ENCODE data around the gene EXOC3. TPM values are rescaled to one million over a fixed set of nuclear protein-coding genes. Genes with fewer than 3 reads are reported as not detected.

EXOC3 gene
- total RNA-seq, 1 experiment from 2014 or later = 55.0 TPM

DNA sequence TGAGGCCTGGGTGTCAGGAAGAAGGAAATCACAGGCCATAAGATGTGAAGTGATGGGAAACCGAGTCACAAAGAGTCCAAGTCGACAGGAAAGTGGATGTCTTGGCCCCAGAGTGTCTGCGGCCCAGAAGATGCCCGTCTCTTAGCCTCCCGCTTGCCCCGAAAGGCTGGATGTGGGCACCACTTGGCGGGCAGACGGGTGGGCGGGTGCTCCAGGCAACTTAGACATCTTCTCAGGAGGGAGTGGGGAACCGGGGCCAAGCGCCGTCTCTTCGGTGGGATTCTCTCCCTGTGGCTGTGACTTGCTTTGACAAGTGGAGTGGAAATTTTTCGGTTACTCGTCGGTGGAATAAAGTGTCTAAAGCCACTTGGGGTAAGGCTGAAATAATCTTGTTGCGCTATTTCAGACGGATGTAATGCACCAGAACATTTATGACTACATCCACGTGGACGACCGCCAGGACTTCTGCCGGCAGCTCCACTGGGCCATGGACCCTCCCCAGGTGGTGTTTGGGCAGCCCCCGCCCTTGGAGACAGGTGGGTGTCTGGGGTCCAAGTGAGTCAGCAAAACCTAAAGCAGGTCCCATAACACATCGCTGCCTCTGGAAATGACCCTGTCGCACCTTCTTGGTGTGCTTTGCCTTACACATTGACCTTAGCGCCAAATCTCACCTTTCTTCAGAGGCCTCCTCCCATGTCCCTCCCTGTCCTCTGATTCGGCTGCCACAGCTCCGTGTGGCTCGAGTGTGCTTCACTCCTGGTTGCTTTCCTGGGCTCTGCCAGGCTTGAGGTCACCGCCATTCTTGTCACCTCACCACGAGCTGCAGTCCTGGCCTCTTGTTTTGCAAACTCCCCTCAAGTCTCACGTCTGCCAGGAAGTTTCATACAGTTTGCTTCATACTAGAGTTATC lies 20.4 kb upstream of the EXOC3 start:
- ATAC-seq (no peak), DNase-seq (ENCODE audit: low read depth, low spot score) (no peak)
- H3K4me3 ChIP-seq (ENCODE audit: low read depth in 2 of 2, low read length in 2 of 2) = no peak overlapping the region
- H3K9me3 ChIP-seq (ENCODE audit: control insufficient read depth, insufficient read depth, low read depth, low read length) = no peaks in the 10 kb centered on the region
- TF ChIP-seq, protein P1, sequence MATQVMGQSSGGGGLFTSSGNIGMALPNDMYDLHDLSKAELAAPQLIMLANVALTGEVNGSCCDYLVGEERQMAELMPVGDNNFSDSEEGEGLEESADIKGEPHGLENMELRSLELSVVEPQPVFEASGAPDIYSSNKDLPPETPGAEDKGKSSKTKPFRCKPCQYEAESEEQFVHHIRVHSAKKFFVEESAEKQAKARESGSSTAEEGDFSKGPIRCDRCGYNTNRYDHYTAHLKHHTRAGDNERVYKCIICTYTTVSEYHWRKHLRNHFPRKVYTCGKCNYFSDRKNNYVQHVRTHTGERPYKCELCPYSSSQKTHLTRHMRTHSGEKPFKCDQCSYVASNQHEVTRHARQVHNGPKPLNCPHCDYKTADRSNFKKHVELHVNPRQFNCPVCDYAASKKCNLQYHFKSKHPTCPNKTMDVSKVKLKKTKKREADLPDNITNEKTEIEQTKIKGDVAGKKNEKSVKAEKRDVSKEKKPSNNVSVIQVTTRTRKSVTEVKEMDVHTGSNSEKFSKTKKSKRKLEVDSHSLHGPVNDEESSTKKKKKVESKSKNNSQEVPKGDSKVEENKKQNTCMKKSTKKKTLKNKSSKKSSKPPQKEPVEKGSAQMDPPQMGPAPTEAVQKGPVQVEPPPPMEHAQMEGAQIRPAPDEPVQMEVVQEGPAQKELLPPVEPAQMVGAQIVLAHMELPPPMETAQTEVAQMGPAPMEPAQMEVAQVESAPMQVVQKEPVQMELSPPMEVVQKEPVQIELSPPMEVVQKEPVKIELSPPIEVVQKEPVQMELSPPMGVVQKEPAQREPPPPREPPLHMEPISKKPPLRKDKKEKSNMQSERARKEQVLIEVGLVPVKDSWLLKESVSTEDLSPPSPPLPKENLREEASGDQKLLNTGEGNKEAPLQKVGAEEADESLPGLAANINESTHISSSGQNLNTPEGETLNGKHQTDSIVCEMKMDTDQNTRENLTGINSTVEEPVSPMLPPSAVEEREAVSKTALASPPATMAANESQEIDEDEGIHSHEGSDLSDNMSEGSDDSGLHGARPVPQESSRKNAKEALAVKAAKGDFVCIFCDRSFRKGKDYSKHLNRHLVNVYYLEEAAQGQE (IDR thresholded peaks at IDR 0.05; ENCODE audit: insufficient read depth in 1 of 2, low read depth in 2 of 2, low read length in 1 of 2) = no peak
- TF ChIP-seq SIN3A (IDR thresholded peaks at IDR 0.05; ENCODE audit: borderline replicate concordance, insufficient read depth, low read depth, low read length) (no peak), TCF7L2 (IDR thresholded peaks at IDR 0.05; ENCODE audit: low read depth, low read length) (no peak), POLR2AphosphoS5 (IDR thresholded peaks at IDR 0.05; ENCODE audit: low read depth, low read length) (no peak)
- TF ChIP-seq, protein P2, sequence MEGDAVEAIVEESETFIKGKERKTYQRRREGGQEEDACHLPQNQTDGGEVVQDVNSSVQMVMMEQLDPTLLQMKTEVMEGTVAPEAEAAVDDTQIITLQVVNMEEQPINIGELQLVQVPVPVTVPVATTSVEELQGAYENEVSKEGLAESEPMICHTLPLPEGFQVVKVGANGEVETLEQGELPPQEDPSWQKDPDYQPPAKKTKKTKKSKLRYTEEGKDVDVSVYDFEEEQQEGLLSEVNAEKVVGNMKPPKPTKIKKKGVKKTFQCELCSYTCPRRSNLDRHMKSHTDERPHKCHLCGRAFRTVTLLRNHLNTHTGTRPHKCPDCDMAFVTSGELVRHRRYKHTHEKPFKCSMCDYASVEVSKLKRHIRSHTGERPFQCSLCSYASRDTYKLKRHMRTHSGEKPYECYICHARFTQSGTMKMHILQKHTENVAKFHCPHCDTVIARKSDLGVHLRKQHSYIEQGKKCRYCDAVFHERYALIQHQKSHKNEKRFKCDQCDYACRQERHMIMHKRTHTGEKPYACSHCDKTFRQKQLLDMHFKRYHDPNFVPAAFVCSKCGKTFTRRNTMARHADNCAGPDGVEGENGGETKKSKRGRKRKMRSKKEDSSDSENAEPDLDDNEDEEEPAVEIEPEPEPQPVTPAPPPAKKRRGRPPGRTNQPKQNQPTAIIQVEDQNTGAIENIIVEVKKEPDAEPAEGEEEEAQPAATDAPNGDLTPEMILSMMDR (IDR thresholded peaks at IDR 0.05) = no peak
- CTCF ChIA-PET = no interaction called here
- no peaks in the 10 kb centered on the region for H3K4me1 ChIP-seq (ENCODE audit: control insufficient read depth, insufficient read depth, low read length)
- in situ Hi-C loops (cut with HindIII; ENCODE audit: low pct_unique_long_range_greater_than_20kb, low sequenced_read_pairs) = no loop called here
- intact Hi-C loops (cut with micrococcal nuclease; ENCODE audit: unreplicated experiment) = no loop called here
- BruUV-seq (replicated peaks) = no TSS peak
- POLR2A ChIA-PET = no interaction called here
- no peak overlapping the region for H3K27ac ChIP-seq (ENCODE audit: low read length)
- no peaks in the 10 kb centered on the region for H3K27me3 ChIP-seq (ENCODE audit: control insufficient read depth, insufficient read depth, low read length)
- no peaks in the 10 kb centered on the region for H3K36me3 ChIP-seq (ENCODE audit: control insufficient read depth, insufficient read depth, low read length)

DNA sequence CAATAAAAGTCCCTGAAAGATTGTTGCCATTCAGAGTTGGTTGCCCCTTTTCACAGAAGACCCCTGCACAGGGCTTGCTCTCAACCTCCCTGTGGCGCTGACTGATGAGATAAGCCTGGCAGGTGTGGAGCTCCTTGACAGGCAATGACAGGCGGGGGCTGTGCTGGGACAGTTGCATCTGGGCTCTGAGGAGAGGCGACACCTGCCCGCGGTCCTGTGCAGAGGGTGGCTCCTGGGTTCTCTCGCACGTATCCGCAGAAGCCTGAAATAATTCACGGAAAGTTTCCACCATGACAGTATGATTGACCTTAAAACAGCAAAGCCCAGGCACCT lies 19.8 kb upstream of the EXOC3 start:
- DNase-seq (ENCODE audit: low read depth, low spot score) = no peak
- CTCF ChIA-PET = no interaction called here
- BruUV-seq (replicated peaks) = no TSS peak

More for the DNA sequence above, 19.8 kb upstream of the EXOC3 start:
- ATAC-seq = no peak
- no peaks in the 10 kb centered on the region for H3K27me3 ChIP-seq (ENCODE audit: control insufficient read depth, insufficient read depth, low read length)
- H3K36me3 ChIP-seq (ENCODE audit: control insufficient read depth, insufficient read depth, low read length) = no peaks in the 10 kb centered on the region
- no peak overlapping the region for H3K27ac ChIP-seq (ENCODE audit: low read length)
- no peaks in the 10 kb centered on the region for H3K4me1 ChIP-seq (ENCODE audit: control insufficient read depth, insufficient read depth, low read length)
- POLR2A ChIA-PET = no interaction called here
- no peaks in the 10 kb centered on the region for H3K9me3 ChIP-seq (ENCODE audit: control insufficient read depth, insufficient read depth, low read depth, low read length)
- intact Hi-C loops (cut with micrococcal nuclease; ENCODE audit: unreplicated experiment) = no loop called here
- in situ Hi-C loops (cut with HindIII; ENCODE audit: low pct_unique_long_range_greater_than_20kb, low sequenced_read_pairs) = no loop called here
- H3K4me3 ChIP-seq (ENCODE audit: low read depth in 2 of 2, low read length in 2 of 2) = no peak overlapping the region
- TF ChIP-seq, protein P1 (IDR thresholded peaks at IDR 0.05; ENCODE audit: insufficient read depth in 1 of 2, low read depth in 2 of 2, low read length in 1 of 2) = no peak
- TF ChIP-seq SIN3A (IDR thresholded peaks at IDR 0.05; ENCODE audit: borderline replicate concordance, insufficient read depth, low read depth, low read length) (no peak), POLR2AphosphoS5 (IDR thresholded peaks at IDR 0.05; ENCODE audit: low read depth, low read length) (no peak), TCF7L2 (IDR thresholded peaks at IDR 0.05; ENCODE audit: low read depth, low read length) (no peak)
- TF ChIP-seq, protein P2 (IDR thresholded peaks at IDR 0.05) = no peak
